ENCODE measurements around the gene SLC22A9. TPM values are rescaled to one million over a fixed set of nuclear protein-coding genes. Genes with fewer than 3 reads are reported as not detected.

SLC22A9 gene
- total and polyA plus RNA-seq, 10 of the 15 experiments (the other 5 are each of a cell fraction or from before 2014, with no cell fraction given), result 0.03 to 0.06 TPM; not detected in 8

GRCh38 chr11:63369971-63370588 lies 495 bp downstream of the SLC22A9 start (continued):
- TF ChIP-seq MLLT1 (IDR thresholded peaks at IDR 0.05) (no peak), SPI1 (IDR thresholded peaks at IDR 0.05; ENCODE audit: borderline replicate concordance, insufficient read depth, low read depth, low read length) (no peak), ZBTB11 (CRISPR knock-in tag; IDR thresholded peaks at IDR 0.05) (no peak), POU2F2 (IDR thresholded peaks at IDR 0.05; ENCODE audit: borderline replicate concordance, low read depth, low read length) (no peak)

GRCh38 chr11:63371396-63371795 lies 1.8 kb downstream of the SLC22A9 start:
- in situ Hi-C loops (cut with MboI), result no loop called here
- ChIA-PET RAD21 (ENCODE audit: unreplicated experiment) (no interaction called here), POLR2A (no interaction called here), SMC1A (ENCODE audit: uncharacterized antibody, unreplicated experiment) (no interaction called here), CTCF (no interaction called here)
- Histone ChIP-seq H4K20me1 (ENCODE audit: control insufficient read depth, insufficient read depth) (no peaks in the 10 kb centered on the region), H3K36me3 (ENCODE audit: control insufficient read depth in 2 of 2, insufficient read depth in 2 of 2, low read length in 1 of 2) (no peaks in the 10 kb centered on the region), H3K27ac (ENCODE audit: control insufficient read depth, insufficient read depth) (no peak overlapping the region), H3K9ac (ENCODE audit: control insufficient read depth, insufficient read depth, low read length) (no peak overlapping the region), H3K9me3 (replicated peaks; ENCODE audit: control insufficient read depth, insufficient read depth, low read length) (no peaks in the 10 kb centered on the region), H3K4me3 (no peak overlapping the region), H3K4me2 (ENCODE audit: control insufficient read depth, insufficient read depth) (no peak overlapping the region), H3K27me3 (replicated peaks in 1 of 2; ENCODE audit: control insufficient read depth in 2 of 2, insufficient read depth in 2 of 2, low read length in 1 of 2) (peaks cover 0 to 4% of the 10 kb centered on the region in 2 experiments; a peak in 2 of 4 replicates), H2AFZ (ENCODE audit: control insufficient read depth, low read depth, low read length) (no peak overlapping the region), H3K4me1 (ENCODE audit: control insufficient read depth, insufficient read depth, low read length) (no peaks in the 10 kb centered on the region), H3K79me2 (ENCODE audit: control insufficient read depth, insufficient read depth, low read length) (no peaks in the 10 kb centered on the region)
- ATAC-seq (no peak), DNase-seq (ENCODE audit: low read depth, low spot score) (no peak), FAIRE-seq (no peak)
- 38% methylated on average over 2 of the region's 2 CpGs for WGBS (ENCODE audit: insufficient coverage, insufficient replicate concordance, low lambda C conversion rate, missing lambda C conversion rate)
- BruUV-seq (replicated peaks), result no TSS peak
- intact Hi-C loops (cut with micrococcal nuclease; ENCODE audit: unreplicated experiment), result no loop called here
- TF ChIP-seq CHD2 (IDR thresholded peaks at IDR 0.05; ENCODE audit: borderline replicate concordance, low read depth, low read length) (no peak), NR2F1 (conservative IDR thresholded peaks at IDR 0.05) (no peak), ZNF622 (IDR thresholded peaks at IDR 0.05) (no peak), SPI1 (IDR thresholded peaks at IDR 0.05; ENCODE audit: borderline replicate concordance, insufficient read depth, low read depth, low read length) (no peak), CREM (IDR thresholded peaks at IDR 0.05; ENCODE audit: low read depth) (no peak), ZBED1 (IDR thresholded peaks at IDR 0.05; ENCODE audit: borderline replicate concordance) (no peak), BMI1 (IDR thresholded peaks at IDR 0.05; ENCODE audit: borderline replicate concordance) (no peak), SMC3 (IDR thresholded peaks at IDR 0.05; ENCODE audit: borderline replicate concordance, low read length) (no peak), ZNF592 (IDR thresholded peaks at IDR 0.05) (no peak), SMAD5 (IDR thresholded peaks at IDR 0.05; ENCODE audit: low read depth) (no peak)
